ENCODE data around the gene LIN28A.
A peak's percentile ranks its signal among the peaks of the same experiment; 100 is the strongest.

LIN28A gene

DNA sequence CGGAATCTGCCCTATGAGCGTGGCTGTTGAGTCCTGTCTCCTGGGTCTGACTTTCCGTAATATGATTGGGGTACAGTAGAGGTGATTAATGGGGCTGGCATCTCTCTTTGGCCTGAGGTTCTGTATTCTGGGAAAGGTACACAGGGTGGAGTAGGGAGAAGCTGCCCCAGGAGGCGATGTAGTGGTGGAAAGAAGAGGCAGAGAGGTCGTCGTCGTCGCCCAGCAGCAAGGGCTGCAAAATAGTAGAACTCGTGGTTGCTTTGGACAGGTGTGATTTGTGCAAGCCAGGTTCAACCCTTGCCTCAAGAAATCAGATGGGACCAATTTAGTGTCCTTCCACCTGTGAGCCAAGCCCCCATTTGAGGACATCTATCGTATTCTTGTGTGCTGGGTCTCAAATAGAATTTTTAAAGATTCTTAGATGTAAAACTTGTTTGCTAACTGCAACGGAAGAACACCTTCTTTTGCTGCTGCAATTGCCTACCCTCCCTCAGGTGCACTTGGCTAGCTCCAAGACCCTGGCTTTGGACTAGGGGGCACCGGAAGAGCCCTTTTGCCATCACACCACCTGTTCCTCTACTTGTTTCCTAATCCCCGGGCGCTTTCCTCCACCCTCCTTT, 60.4 kb downstream of the LIN28A start:
- Histone ChIP-seq H3K27me3 (ENCODE audit: control insufficient read depth in 3 of 3, insufficient read depth in 3 of 3, low read depth in 1 of 3, low read length in 3 of 3) (no peaks in the 10 kb centered on the region), H3K9ac (ENCODE audit: low read depth, low read length, poor library complexity) (peak overlapping the region; percentile 46), H4K91ac (ENCODE audit: low read depth, low read length, poor library complexity) (no peak overlapping the region), H2BK5ac (ENCODE audit: low read length) (no peak overlapping the region), H3K27ac (replicated peaks; ENCODE audit: low read length) (no peak overlapping the region), H3K9me3 (replicated peaks in 1 of 2; ENCODE audit: control insufficient read depth in 2 of 2, insufficient read depth in 1 of 2, low read depth in 1 of 2, low read length in 2 of 2) (no peaks in the 10 kb centered on the region), H3K36me3 (replicated peaks in 1 of 2; ENCODE audit: control insufficient read depth in 2 of 2, insufficient read depth in 2 of 2, low read length in 2 of 2) (peaks cover 28 to 70% of the 10 kb centered on the region in 2 donors), H3K79me1 (ENCODE audit: low read depth, low read length) (peaks cover 2% of the 10 kb centered on the region), H3K4ac (ENCODE audit: low read length) (no peak overlapping the region), H4K8ac (ENCODE audit: low read depth, low read length) (no peak overlapping the region), H3K4me3 (ENCODE audit: low read length in 2 of 2) (peak overlapping the region; percentile 63 to 78), H3K4me2 (ENCODE audit: insufficient read depth, low read length, poor library complexity, severe bottlenecking) (peak overlapping the region; percentile 95), H3K18ac (ENCODE audit: low read length) (peak overlapping the region; percentile 44), H2AFZ (ENCODE audit: low read length) (peak overlapping the region; percentile 75), H2BK120ac (ENCODE audit: low read depth, low read length) (no peak overlapping the region), H3K14ac (ENCODE audit: low read length) (peak overlapping the region; percentile 59), H3K4me1 (ENCODE audit: control insufficient read depth in 2 of 2, insufficient read depth in 1 of 2, low read depth in 1 of 2, low read length in 2 of 2) (peaks cover 19 to 38% of the 10 kb centered on the region in 2 donors), H3K23ac (ENCODE audit: low read depth, low read length, poor library complexity) (peak overlapping the region; percentile 62), H2BK15ac (ENCODE audit: low read length) (no peak overlapping the region), H2AK5ac (ENCODE audit: low read depth, low read length) (no peak overlapping the region), H2BK12ac (ENCODE audit: low read length) (no peak overlapping the region)
- no CpG with 5 or more reads among the region's 14 CpGs for WGBS, 2 donors (ENCODE audit: extremely low coverage in 2 of 2, insufficient read length in 2 of 2, insufficient replicate concordance in 1 of 2)
- no peak for DNase-seq (ENCODE audit: low spot score)

DNA sequence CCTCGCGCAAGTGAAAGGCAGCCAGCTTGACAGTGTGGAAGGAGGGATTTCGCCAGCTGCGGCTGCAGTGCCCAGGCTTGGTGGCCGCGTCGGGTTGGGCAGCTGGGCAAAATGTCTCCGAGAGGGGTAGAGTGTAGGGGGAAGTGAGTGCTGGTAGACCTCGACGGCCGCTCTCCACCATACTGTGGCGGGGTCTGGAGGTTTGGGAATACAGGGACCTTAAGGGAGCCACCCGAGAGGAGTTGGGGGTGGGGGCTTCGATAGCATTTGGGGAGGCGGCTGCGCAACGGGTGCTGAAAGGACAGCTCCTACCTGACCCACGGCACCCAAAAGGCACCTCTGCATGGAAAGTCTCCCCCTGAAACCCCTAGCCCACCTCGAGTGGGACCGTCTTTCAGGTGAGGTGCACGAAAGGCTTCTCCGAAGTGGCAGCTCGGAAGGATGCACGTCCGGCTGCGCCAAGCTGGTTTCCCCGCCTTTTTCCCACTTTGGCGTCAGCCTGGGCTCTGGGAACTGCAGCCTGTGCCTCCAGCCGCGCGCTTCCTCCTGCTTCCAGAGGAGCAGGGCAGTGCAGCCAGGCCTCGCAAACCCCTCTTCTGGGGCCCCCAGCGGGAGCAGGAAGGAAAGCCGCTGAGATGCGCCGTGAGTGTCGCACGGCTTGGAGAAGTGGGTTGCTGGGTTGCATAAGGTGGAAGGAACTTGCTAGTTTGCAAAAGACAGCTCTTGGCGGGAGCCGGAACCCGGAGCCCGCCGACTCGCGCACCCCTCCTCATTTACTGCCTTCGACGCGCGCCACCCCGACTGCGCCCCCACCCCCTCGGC, 61.1 kb downstream of the LIN28A start:
- H2BK12ac ChIP-seq (ENCODE audit: low read length): no peak overlapping the region
- H2BK120ac ChIP-seq (ENCODE audit: low read depth, low read length): peak overlapping the region; percentile 69
- H3K36me3 ChIP-seq (replicated peaks in 1 of 2; ENCODE audit: control insufficient read depth in 2 of 2, insufficient read depth in 2 of 2, low read length in 2 of 2): peaks cover 28 to 70% of the 10 kb centered on the region in 2 donors
- H3K4me2 ChIP-seq (ENCODE audit: insufficient read depth, low read length, poor library complexity, severe bottlenecking): peak overlapping the region; percentile 95
- H3K14ac ChIP-seq (ENCODE audit: low read length): peak overlapping the region; percentile 59
- peak overlapping the region; percentile 13 for H4K91ac ChIP-seq (ENCODE audit: low read depth, low read length, poor library complexity)
- H4K8ac ChIP-seq (ENCODE audit: low read depth, low read length): no peak overlapping the region
- no CpG with 5 or more reads among the region's 52 CpGs for WGBS, 2 donors (ENCODE audit: extremely low coverage in 2 of 2, insufficient read length in 2 of 2, insufficient replicate concordance in 1 of 2)
- H3K79me1 ChIP-seq (ENCODE audit: low read depth, low read length): peaks cover 2% of the 10 kb centered on the region
- H3K4ac ChIP-seq (ENCODE audit: low read length): peak overlapping the region; percentile 42
- H3K23ac ChIP-seq (ENCODE audit: low read depth, low read length, poor library complexity): peak overlapping the region; percentile 62
- H2AFZ ChIP-seq (ENCODE audit: low read length): peak overlapping the region; percentile 75
- peak overlapping the region; percentile 41 for H2BK15ac ChIP-seq (ENCODE audit: low read length)
- H3K18ac ChIP-seq (ENCODE audit: low read length): peak overlapping the region; percentile 97
- no peaks in the 10 kb centered on the region for H3K27me3 ChIP-seq (ENCODE audit: control insufficient read depth in 3 of 3, insufficient read depth in 3 of 3, low read depth in 1 of 3, low read length in 3 of 3)
- H3K4me3 ChIP-seq (ENCODE audit: low read length in 2 of 2): peak overlapping the region; percentile 63 to 78
- H3K9ac ChIP-seq (ENCODE audit: low read depth, low read length, poor library complexity): peak overlapping the region; percentile 93
- no peaks in the 10 kb centered on the region for H3K9me3 ChIP-seq (replicated peaks in 1 of 2; ENCODE audit: control insufficient read depth in 2 of 2, insufficient read depth in 1 of 2, low read depth in 1 of 2, low read length in 2 of 2)
- peak overlapping the region; percentile 91 for H2AK5ac ChIP-seq (ENCODE audit: low read depth, low read length)
- DNase-seq (ENCODE audit: low spot score): peak; percentile 79
- peaks cover 19 to 39% of the 10 kb centered on the region in 2 donors for H3K4me1 ChIP-seq (ENCODE audit: control insufficient read depth in 2 of 2, insufficient read depth in 1 of 2, low read depth in 1 of 2, low read length in 2 of 2)
- H3K27ac ChIP-seq (replicated peaks; ENCODE audit: low read length): peak overlapping the region; percentile 90
- H2BK5ac ChIP-seq (ENCODE audit: low read length): peak overlapping the region; percentile 98

DNA sequence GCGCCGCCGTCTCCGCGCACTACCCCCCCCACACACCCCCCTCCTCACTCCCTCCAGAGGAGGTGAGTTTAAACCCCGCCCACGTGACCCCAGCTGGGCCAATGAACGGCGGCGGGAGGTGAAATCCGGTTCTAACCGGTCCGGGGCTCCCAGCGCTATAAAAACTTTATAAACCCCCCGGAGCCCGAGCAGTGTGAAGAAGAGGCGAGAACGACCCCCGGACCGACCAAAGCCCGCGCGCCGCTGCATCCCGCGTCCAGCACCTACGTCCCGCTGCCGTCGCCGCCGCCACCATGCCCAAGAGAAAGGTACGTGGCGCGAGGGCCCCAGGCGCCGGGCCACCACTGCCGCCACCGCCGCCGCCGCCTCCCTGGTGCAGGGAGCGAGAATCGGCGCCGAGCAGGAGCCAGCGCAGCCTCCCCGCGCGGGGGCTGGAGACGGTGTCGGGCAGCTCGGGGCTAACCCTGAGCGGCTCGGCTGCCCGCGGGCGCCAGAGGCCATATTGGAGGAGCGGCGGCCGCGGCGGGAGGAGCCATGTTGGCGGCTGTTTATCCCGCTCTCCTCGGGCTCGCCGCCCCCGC, 61.8 kb downstream of the LIN28A start, which contains the start of gene HMGN2:
Gene HMGN2, plus strand, starts transcription at position 121 of the 581 bp plus-strand sequence. Its CDS starts 173 bp downstream, at position 294.
- peak within 1 kb of the TSS; percentile 69 for H2BK120ac ChIP-seq (ENCODE audit: low read depth, low read length)
- peaks cover 19 to 38% of the 10 kb centered on the region in 2 donors for H3K4me1 ChIP-seq (ENCODE audit: control insufficient read depth in 2 of 2, insufficient read depth in 1 of 2, low read depth in 1 of 2, low read length in 2 of 2)

More for the DNA sequence above, 61.8 kb downstream of the LIN28A start, which contains the start of gene HMGN2:
- peak within 1 kb of the TSS; percentile 95 for H2AK5ac ChIP-seq (ENCODE audit: low read depth, low read length)
- H3K27ac ChIP-seq (replicated peaks; ENCODE audit: low read length): peak within 1 kb of the TSS; percentile 98
- H2BK5ac ChIP-seq (ENCODE audit: low read length): peak within 1 kb of the TSS; percentile 98
- H3K27me3 ChIP-seq (ENCODE audit: control insufficient read depth in 3 of 3, insufficient read depth in 3 of 3, low read depth in 1 of 3, low read length in 3 of 3): no peaks in the 10 kb centered on the region
- H3K79me1 ChIP-seq (ENCODE audit: low read depth, low read length): peaks cover 2% of the 10 kb centered on the region
- no peak within 1 kb of the TSS for H4K8ac ChIP-seq (ENCODE audit: low read depth, low read length)
- H3K4me2 ChIP-seq (ENCODE audit: insufficient read depth, low read length, poor library complexity, severe bottlenecking): peak within 1 kb of the TSS; percentile 95
- peak; percentile 87 for DNase-seq (ENCODE audit: low spot score)
- H2BK12ac ChIP-seq (ENCODE audit: low read length): peak within 1 kb of the TSS; percentile 92
- peak within 1 kb of the TSS; percentile 79 for H3K14ac ChIP-seq (ENCODE audit: low read length)
- peak within 1 kb of the TSS; percentile 100 for H4K91ac ChIP-seq (ENCODE audit: low read depth, low read length, poor library complexity)
- peak within 1 kb of the TSS; percentile 97 for H3K23ac ChIP-seq (ENCODE audit: low read depth, low read length, poor library complexity)
- WGBS, 2 donors (ENCODE audit: extremely low coverage in 2 of 2, insufficient read length in 2 of 2, insufficient replicate concordance in 1 of 2): no CpG with 5 or more reads among the region's 69 CpGs
- peak within 1 kb of the TSS; percentile 63 to 97 for H3K4me3 ChIP-seq (ENCODE audit: low read length in 2 of 2)
- H3K4ac ChIP-seq (ENCODE audit: low read length): peak within 1 kb of the TSS; percentile 97
- peak within 1 kb of the TSS; percentile 100 for H3K18ac ChIP-seq (ENCODE audit: low read length)
- H2BK15ac ChIP-seq (ENCODE audit: low read length): peak within 1 kb of the TSS; percentile 41
- peak within 1 kb of the TSS; percentile 75 for H2AFZ ChIP-seq (ENCODE audit: low read length)
- H3K36me3 ChIP-seq (replicated peaks in 1 of 2; ENCODE audit: control insufficient read depth in 2 of 2, insufficient read depth in 2 of 2, low read length in 2 of 2): peaks cover 30 to 70% of the 10 kb centered on the region in 2 donors
- H3K9ac ChIP-seq (ENCODE audit: low read depth, low read length, poor library complexity): peak within 1 kb of the TSS; percentile 100
- no peaks in the 10 kb centered on the region for H3K9me3 ChIP-seq (replicated peaks in 1 of 2; ENCODE audit: control insufficient read depth in 2 of 2, insufficient read depth in 1 of 2, low read depth in 1 of 2, low read length in 2 of 2)

Measured in neuronal stem cell (in vitro differentiated cells).